GM03348 (cell line): Measurements from ENCODE around the gene MUC20.
"Not testable (repeated sequence)": the region's sequence is repeated elsewhere in the genome, so short reads cannot be mapped to it uniquely, and the experiment has no call there.

Source experiments
- DNase-seq: peaks from one replicate; pipeline ENCODE4 v3.0.0; 2012; ENCODE audit warnings: low spot score

The MUC20 gene

GRCh38 chr3:195711091-195711812 lies 9.5 kb upstream of the MUC20 start:
- DNase-seq, result not testable (repeated sequence)

GRCh38 chr3:195711813-195712534 lies 8.8 kb upstream of the MUC20 start:
- no peak for DNase-seq

GRCh38 chr3:195712535-195712910 lies 8.3 kb upstream of the MUC20 start:
- not testable (repeated sequence) for DNase-seq

DNA sequence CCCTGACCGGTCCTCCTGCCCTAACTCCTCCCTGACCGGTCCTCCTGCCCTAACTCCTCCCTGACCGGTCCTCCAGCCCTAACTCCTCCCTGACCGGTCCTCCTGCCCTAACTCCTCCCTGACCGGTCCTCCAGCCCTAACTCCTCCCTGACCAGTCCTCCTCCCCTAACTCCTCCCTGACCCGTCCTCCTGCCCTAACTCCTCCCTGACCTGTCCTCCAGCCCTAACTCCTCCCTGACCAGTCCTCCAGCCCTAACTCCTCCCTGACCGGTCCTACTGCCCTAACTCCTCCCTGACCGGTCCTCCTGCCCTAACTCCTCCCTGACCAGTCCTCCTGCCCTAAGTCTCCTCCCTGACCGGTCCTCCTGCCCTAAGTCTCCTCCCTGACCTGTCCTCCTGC lies 7.6 kb upstream of the MUC20 start:
- DNase-seq, result not testable (repeated sequence)

DNA sequence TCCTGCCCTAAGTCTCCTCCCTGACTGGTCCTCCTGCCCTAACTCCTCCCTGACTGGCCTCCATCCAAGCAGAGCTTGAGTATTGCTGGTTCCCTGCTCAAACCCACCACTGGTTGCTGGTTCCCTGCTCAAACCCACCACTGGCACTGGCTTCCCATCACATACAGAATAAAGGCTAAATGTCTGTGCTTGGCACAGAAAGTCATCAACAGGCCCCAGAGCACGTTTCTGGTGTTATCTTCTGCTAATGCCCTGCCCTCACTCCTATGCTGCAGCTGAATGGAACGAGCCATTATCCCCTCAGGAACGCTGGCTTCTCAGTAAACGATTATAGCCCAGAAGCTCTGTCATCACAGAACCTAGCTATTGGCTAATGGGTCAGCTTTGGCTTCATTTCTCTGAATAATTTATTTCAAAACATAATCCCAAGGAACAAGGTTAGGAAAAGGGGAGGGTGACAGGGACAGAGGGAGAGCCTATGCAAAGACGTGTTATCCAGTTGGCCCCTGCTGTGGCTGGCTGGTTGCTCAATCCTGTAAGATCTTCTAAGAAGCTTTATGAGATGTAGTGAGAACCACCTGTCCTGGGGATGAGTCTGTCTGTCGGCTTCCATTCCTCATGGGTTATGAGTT lies 6.3 kb upstream of the MUC20 start:
- DNase-seq, result no peak

DNA sequence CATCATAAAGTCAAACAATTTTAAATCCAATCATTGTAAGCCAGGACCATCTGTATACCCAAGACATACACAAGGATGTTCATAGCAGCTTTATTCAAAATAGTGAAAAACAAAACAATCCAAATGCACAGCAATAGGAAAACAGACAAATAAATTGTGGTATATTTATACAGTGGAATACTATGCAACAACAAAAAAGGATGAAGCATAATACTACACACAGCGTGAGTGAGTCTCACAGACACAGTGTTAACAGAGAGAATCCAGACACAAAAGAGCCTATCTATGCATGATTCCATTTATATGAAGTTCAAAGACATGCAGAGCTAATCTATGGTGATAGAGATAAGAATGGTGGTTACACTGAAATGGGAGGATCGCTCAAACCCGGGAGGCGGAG lies 5.6 kb upstream of the MUC20 start:
- no peak for DNase-seq

- no peak for DNase-seq
These were observed 5.1 kb upstream of the MUC20 start for GRCh38 chr3:195715583-195716266.

DNA sequence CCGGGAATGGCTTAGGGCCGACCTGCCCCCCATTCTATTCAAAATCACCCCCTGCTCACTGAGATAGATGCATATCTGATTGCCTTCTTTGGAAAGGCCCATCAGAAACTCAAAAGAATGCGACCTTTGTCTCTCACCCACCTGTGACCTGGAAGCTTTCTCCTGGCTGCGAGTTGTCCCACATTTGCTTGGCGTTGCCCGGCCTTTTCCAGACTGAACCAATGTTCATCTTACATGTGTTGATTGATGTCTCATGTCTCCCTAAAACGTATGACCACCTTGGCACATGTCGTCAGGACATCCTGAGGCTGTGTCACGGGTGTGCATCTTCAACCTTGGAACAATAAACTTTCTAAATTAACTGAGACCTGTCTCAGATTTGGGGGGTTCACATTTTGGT lies 3.4 kb upstream of the MUC20 start:
- no peak for DNase-seq

- no peak for DNase-seq
These were observed 2.8 kb upstream of the MUC20 start for GRCh38 chr3:195717852-195718476.

DNA sequence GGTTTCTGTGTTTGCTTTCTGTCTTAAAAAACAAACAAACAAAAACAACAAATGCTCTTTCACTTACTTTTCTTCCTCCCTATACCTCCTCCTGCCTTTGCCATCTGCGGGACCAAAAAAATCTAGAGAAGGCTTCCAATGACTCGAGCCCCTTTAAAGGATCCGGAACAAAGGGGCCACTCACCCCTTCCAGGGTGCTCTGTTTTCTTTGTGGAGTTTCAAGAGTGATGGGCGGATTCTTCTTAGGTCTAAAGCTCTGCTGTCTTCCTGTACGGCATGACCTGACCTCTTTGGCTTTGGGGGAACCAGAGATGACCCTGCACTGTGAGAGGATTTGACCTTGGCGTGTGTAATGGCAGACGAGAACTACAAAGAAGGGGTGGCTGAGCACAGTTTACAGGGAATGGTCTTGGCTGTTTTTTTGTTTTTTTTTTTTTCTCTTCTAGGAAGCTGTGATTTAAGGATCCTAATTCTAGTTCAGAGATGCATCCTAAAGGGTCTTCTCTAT lies 2.2 kb upstream of the MUC20 start:
- DNase-seq, result no peak

DNA sequence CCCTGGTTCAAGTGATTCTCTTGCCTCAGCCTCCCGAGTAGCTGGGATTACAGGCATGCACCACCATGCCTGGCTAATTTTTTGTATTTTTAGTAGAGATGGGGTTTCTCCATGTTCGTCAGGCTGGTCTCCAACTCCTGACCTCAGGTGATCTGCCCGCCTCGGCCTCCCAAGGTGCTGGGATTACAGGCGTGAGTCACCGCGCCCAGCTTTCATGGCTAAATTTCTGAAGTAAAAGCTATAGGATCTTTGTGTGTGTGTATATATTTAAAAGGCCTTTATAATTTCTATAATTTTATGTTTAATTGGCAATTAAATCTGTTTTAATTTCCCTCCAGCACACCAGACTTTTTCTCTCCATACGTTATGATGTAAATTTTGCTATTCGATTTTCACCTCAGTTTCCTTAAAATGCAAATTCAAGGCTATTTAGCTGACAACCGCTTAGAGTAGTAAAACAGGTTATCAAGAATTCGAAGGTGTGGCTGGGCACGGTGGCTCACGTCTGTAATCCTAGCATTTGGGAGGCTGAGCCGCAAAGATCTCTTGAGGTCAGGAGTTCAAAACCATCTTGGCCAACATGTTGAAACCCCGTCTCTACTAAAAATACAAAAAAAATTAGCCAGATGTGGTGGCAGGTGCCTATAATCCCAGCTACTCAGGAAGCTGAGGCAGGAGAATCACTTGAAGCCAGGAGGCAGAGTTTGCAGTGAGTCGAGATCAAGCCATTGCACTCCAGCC lies 1.1 kb upstream of the MUC20 start:
- DNase-seq, result not testable (repeated sequence)

DNA sequence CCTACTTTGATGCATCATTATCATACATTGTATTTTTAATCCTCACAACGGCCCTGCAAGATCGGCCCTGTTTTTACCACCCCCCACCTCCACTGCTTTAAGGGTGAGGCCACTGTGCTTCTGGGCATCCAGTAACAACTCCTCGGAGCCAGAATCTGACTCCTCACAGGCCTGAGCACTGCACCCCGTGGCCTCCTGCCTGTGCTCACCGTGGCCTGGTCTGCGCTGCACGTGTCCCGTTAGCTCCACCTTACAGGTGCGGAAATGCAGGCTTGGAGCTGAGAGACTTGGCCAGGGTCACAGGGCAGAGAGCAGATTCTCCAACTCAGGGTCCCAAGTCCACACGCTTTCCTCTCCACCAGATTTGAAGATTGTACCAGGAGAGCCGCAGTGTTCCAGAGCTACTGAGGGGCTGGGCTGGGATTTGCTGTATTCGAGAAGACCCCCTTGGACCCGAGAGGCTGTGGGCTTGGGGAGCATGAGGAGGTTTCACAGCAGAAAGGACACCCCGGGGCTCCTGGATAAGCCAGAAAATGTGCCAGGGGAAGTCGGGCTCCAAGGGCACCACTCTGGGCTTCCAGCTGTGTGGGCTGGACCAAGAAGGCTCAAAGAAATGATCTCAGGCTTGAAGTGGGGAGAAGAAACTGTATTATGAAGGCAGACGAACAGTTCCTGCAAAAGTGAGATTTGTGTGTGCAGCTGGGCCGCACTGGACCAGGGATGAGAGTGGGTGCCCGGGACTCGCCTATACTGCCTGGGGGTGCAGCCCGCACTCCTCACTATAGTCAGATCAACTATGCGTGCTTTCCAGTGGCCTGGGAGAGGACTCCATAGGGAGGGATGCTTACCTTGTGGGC lies 1.6 kb downstream of the MUC20 start:
- not testable (repeated sequence) for DNase-seq

DNA sequence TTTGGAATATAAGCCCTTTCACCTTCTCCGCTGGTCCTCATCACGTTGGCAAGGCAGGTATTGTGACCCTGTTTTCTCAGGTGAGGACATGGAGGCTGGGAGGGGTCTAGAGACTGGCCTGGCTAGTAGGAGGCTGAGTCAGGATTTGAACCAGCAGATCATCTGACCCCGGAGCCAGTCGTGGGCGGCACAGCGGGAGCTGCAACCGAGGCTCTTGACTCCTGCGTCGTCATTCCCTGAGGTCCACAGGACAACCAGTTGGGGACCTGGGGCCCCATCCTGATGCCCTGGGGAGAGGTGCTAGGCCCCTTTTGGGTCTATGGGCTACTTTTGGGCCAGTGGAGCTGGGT lies 2.2 kb downstream of the MUC20 start:
- not testable (repeated sequence) for DNase-seq

GRCh38 chr3:195724363-195724762 lies 3.6 kb downstream of the MUC20 start:
- DNase-seq, result not testable (repeated sequence)

- not testable (repeated sequence) for DNase-seq
These were observed 5.3 kb downstream of the MUC20 start for GRCh38 chr3:195725916-195726740.

GRCh38 chr3:195727606-195728195 lies 6.9 kb downstream of the MUC20 start:
- no peak for DNase-seq

GRCh38 chr3:195728789-195729188 lies 8.0 kb downstream of the MUC20 start:
- not testable (repeated sequence) for DNase-seq

GRCh38 chr3:195729476-195730251 lies 8.9 kb downstream of the MUC20 start:
- DNase-seq, result no peak
